NCI-H2081 (cell line): ENCODE results near the gene RDX.
"Not testable (repeated sequence)": the region's sequence is repeated elsewhere in the genome, so short reads cannot be mapped to it uniquely, and the experiment has no call there.

ENCODE experiments used
- DNase-seq, 2 experiments: peaks; one replicate each; lab custom pipeline; 2025; lab: John Stamatoyannopoulos, UW

The RDX gene

GRCh38 chr11:110305169-110306018, 9.0 kb upstream of the RDX start:
- DNase-seq, result peak; percentile 12 to 79

GRCh38 chr11:110303414-110303826, 7.0 kb upstream of the RDX start:
- peak in 1 of 2 experiments; percentile 46 for DNase-seq

GRCh38 chr11:110301577-110301976, 5.2 kb upstream of the RDX start:
- DNase-seq, result no peak

- no peak for DNase-seq
Observed at GRCh38 chr11:110301032-110301431, 4.6 kb upstream of the RDX start.

- DNase-seq, result no peak
Observed at GRCh38 chr11:110299006-110299785, 2.8 kb upstream of the RDX start.

GRCh38 chr11:110298301-110298765, 1.9 kb upstream of the RDX start:
- DNase-seq, result no peak

GRCh38 chr11:110297726-110298300, 1.4 kb upstream of the RDX start:
- no peak for DNase-seq

GRCh38 chr11:110297076-110297725, 787 bp upstream of the RDX start:
- no peak for DNase-seq

- peak; percentile 43 to 71 for DNase-seq
Observed at GRCh38 chr11:110295531-110296225, 736 bp downstream of the RDX start.

GRCh38 chr11:110295086-110295485, 1.3 kb downstream of the RDX start:
- DNase-seq, result no peak

GRCh38 chr11:110294509-110294908, 1.9 kb downstream of the RDX start:
- DNase-seq, result no peak

GRCh38 chr11:110293389-110293788, 3.0 kb downstream of the RDX start:
- peak in 1 of 2 experiments; percentile 28 for DNase-seq

GRCh38 chr11:110292146-110292545, 4.3 kb downstream of the RDX start:
- DNase-seq, result not testable (repeated sequence)

GRCh38 chr11:110290591-110291334, 5.7 kb downstream of the RDX start:
- DNase-seq, result no peak

- no peak for DNase-seq
Observed at GRCh38 chr11:110289472-110289871, 6.9 kb downstream of the RDX start.

GRCh38 chr11:110287537-110287936, 8.9 kb downstream of the RDX start:
- no peak for DNase-seq

GRCh38 chr11:110286298-110287040, 9.9 kb downstream of the RDX start:
- peak in 1 of 2 experiments; percentile 69 for DNase-seq

GRCh38 chr11:110283862-110284261, 12.6 kb downstream of the RDX start:
- no peak for DNase-seq

GRCh38 chr11:110280595-110280994, 15.8 kb downstream of the RDX start:
- not testable (repeated sequence) for DNase-seq

- no peak for DNase-seq
Observed at GRCh38 chr11:110279881-110280280, 16.5 kb downstream of the RDX start.
